Measurements from ENCODE around the gene EEIG1.

Gene EEIG1

DNA sequence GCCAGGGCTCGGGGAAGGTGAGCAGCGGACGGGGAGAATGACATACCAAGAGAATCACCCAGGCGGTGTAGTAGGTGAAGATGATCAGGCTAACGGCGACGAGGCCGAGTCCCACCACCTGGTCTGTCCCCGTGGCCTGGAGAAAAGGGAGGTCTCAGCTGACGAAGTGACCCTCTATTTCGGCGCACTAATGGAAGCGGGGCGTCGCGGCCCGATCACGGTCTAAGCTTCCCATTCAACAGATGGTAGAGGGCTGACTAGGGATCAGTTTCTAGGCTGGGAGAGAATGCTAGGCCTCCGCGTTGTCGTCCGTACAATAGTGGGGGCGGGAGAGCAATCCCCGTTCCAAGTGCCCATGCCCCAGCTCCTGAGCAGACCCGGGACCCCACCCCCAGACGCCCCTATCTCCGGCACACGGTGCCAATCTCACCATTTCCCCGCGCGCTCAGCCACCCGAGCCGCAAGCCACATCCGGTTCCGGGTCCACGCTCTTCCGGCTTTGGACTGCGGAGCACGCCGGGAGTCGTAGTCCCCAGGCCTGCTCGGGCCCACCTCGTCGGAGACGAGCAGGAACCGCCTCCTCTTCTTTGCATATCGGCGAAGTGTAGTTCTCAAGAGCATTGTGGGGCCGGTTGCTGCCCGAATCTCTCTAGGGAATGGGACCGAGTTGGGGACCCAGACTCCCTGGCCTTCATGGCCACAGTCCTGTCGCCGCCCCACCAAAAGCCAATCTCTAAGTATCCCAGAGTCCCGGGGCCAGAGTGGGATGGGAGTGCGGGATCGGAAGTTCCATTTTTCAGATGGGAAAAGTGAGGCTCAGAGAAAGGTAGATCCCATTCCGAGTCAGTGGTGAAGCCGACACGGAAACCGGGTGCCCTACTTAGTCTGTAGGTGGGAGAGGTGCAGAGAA lies 43.1 kb downstream of the EEIG1 start, which contains the start of gene DPM2:
TSS of gene DPM2 (minus strand) at position 467 of the 910 bp plus-strand sequence. CDS start at position 433, 34 bp downstream.
- DNase-seq = peak; percentile 81

DNA sequence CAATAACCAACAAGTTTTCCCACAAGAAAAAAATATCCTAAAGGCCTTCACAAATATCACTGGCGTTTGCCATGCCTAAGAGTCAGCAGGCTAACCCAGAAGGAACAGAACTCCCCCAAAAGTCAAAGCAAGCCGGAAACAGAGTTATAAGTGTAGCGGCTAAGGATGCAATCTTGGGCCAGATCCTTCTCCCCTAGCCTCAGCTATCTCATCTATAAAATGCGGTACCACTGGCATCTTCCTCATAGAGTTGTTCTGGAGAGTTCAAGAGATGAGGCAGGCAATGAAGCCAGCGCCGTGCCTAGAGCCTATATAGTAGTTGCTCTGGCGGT lies 43.8 kb downstream of the EEIG1 start:
- no peak for DNase-seq

DNA sequence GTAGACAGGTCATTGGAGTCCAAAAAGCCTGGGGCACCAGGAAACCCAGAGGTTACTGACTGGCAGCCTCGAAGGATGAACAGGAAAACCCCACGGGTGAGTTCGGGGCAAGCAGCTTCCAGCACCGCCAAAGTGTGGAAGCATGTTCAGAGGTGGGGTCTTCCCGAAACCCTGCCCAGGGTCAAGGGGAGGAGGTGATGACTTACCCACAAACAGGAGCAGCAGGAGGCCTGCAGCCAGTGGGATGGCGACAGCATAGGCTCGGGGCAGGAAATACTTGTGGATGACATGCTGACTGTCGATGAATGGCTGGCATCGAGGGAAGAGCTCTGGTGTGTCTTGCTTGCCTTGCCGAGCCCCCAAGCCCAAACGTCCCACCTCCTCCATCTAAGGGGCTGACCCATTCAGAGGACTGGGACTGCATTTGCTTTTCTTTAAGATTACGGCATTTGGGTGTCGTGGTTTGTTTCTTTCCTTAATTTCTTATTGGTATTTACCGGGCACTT lies 44.4 kb downstream of the EEIG1 start:
- DNase-seq = no peak

DNA sequence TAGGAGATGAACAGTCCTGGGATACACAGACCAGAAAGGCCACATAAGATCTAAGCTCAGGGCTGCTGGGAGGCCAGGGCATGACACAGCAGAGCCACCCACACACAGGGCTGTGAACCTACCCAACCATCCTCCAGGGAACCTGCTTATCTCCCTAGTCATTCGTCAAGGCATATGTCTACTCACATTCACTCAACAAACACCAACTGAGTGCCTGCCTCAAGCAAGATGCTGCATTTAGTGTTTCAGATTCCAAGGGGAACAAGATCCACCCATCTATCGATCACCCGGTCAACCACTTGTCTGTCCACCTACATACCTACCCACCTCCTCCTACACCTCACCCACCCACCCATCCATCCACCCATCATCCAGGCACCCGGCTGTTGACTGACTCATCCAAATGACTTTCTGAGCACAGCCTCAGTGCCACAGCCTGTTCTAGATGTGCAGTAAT lies 45.0 kb downstream of the EEIG1 start:
- DNase-seq = no peak

DNA sequence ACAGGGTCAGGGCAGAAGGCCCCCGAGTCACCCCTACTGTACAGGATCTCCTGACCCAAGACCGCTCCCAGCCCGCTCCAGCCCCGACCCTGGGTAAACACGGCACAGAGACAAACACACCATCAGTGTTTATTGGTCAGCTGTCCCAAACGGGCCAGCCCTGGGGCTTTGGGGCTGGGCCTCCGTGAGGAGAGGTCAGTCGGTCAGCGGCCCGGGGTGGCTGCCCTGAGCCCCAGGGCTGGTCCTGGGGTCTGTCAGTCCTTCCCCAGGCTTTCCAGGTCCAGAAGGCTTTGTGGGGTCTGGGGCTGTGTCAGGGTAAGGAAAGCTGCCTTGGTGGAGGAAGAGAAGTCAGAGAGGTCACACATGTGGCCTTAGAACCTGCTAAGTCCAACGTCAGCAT lies 45.8 kb downstream of the EEIG1 start:
- DNase-seq = no peak

DNA sequence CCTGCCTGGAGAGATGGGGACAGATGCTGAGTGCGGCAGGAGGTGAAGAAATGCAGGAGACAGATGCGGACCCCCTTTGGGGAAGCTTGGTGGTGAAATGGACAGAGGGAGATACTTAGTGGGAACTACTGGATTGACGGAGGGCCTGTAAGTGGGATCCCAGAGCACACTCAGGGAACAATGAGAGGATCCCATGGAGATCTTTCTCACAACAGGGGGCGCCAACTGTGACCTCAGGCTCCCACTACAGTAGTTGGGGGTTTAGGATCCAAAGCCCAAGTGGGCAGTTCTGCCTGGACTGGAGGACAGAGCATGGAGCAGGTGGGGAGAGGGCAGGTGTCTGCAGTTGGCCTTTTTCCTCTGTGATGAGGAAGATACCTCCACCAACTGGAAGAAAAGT lies 46.5 kb downstream of the EEIG1 start:
- no peak for DNase-seq

DNA sequence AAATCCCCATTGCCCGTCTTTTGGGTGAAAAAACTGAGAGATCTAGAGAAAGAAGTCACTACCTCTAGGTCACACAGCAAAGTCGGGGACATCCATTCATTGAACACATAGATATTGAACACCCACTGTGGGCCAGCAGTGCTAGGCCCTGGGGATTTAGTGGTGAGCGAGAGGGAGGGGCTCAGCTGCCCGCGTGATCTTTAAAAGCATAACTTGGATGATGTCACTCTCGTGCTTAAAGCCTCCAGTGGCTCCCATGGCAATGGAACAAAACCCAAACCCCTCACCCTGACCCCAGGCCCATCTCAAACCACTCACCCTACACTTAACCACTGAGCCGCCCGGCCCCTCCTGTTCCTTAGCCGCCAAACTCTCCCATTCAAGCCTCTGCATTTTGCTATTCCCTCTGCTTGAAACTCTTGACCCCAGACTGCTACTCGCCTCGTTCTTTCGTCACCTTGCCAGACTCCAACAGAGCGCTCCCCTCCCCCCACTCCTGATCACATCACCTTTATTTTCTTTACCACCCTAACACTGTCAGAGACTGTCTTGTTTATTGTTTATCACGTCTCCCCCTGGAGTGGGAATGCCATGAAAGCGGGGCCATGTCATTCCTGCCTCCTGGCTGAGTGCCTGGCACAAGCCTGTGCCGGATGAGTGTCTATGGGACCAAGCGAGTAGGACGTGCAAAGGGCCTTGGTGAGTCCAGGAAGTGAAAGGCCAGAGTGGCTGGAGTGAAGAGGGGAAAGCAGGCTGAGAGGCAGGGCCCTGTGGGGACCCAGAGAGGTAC lies 49.5 kb downstream of the EEIG1 start:
- peak; percentile 72 for DNase-seq
